Osteoblast (primary cell): ENCODE data around the gene ARHGAP15. TPM values are rescaled to one million over a fixed set of nuclear protein-coding genes. Genes with fewer than 3 reads are reported as not detected.

ENCODE experiments used
- DNase-seq: peaks from one replicate; pipeline ENCODE4 v3.0.0; 2011; ENCODE audit warnings: low spot score, mixed read lengths; ENCODE audit not compliant: insufficient read length; ENCODE audit errors: missing footprints
- H2AFZ ChIP-seq: 2 replicates; pipeline ENCODE4 v1.6.0; 2011; ENCODE audit warnings: mild to moderate bottlenecking, low read length
- H3K27ac ChIP-seq: 2 replicates; pipeline ENCODE4 v1.5.1; 2011; ENCODE audit warnings: mild to moderate bottlenecking, low read depth, low read length, moderate library complexity
- H3K27me3 ChIP-seq: 2 replicates; pipeline ENCODE4 v1.6.0; 2012; ENCODE audit warnings: mild to moderate bottlenecking, control low read depth, inconsistent platforms, low read length, moderate library complexity; ENCODE audit not compliant: insufficient read depth
- H3K36me3 ChIP-seq: 2 replicates; pipeline ENCODE4 v1.5.1; 2011; ENCODE audit warnings: mild to moderate bottlenecking, low read length, control low read depth, moderate library complexity; ENCODE audit not compliant: insufficient read depth
- H3K4me1 ChIP-seq: 2 replicates; pipeline ENCODE4 v1.5.1; 2011; ENCODE audit warnings: mild to moderate bottlenecking, low read length, control low read depth, moderate library complexity; ENCODE audit not compliant: insufficient read depth
- H3K4me2 ChIP-seq: 2 replicates; pipeline ENCODE4 v1.6.0; 2011; ENCODE audit warnings: mild to moderate bottlenecking, low read length; ENCODE audit not compliant: insufficient read depth
- H3K4me3 ChIP-seq: fragments of 200-600 bp; sonication (generic); 3 replicates; pipeline ENCODE4 v1.5.1; 2012; ENCODE audit warnings: mild to moderate bottlenecking, low read length, inconsistent platforms; ENCODE audit not compliant: insufficient read depth
- H3K79me2 ChIP-seq: 2 replicates; pipeline ENCODE4 v1.6.0; 2012; ENCODE audit warnings: mild to moderate bottlenecking, low read length, control low read depth, inconsistent platforms; ENCODE audit not compliant: insufficient read depth
- H3K9me3 ChIP-seq: 2 replicates; pipeline ENCODE4 v1.5.1; 2011; ENCODE audit warnings: low read depth, low read length, control low read depth
- H4K20me1 ChIP-seq: 2 replicates; pipeline ENCODE4 v1.6.0; 2012; ENCODE audit warnings: mild to moderate bottlenecking, low read length, control low read depth; ENCODE audit not compliant: insufficient read depth
- total RNA-seq: library from RNA; depleted of rRNA; stranded (reverse); fragments of >200 nt; gene quantifications from 2 replicates; pipeline ENCODE4 v1.2.3, GENCODE V29; 2012
- TF ChIP-seq, protein P1 (sequence below): IDR thresholded peaks from 2 replicates; pipeline ENCODE4 v1.5.1; 2011; ENCODE audit warnings: mild to moderate bottlenecking, low read depth, low read length, moderate library complexity; ENCODE audit errors: extremely low read depth

Gene ARHGAP15
- total RNA-seq, 1 donor = 2.2 TPM

DNA sequence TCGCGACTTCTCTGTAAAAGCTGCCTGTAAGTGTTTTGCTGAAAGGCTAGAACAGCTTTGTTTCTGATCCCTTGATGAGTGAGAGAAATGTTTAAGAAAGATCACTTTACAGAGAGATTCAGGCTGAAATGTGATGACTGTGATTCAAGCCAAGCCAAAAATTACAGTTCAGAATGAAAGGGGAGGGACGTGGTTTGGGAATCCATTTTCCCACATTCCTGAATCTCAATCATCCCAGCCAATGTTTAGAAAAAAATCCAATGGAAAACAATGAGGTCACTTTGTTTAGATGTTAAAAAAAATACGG lies 416.7 kb downstream of the ARHGAP15 start:
- H3K27me3 ChIP-seq = no peaks in the 10 kb centered on the region
- H2AFZ ChIP-seq = peak overlapping the region; percentile 83
- no peaks in the 10 kb centered on the region for H3K36me3 ChIP-seq
- H3K27ac ChIP-seq = no peak overlapping the region
- H4K20me1 ChIP-seq = no peaks in the 10 kb centered on the region
- peaks cover 12% of the 10 kb centered on the region for H3K4me1 ChIP-seq
- peak; percentile 83 for DNase-seq
- peak overlapping the region; percentile 40 for H3K4me3 ChIP-seq
- TF ChIP-seq, protein P1, sequence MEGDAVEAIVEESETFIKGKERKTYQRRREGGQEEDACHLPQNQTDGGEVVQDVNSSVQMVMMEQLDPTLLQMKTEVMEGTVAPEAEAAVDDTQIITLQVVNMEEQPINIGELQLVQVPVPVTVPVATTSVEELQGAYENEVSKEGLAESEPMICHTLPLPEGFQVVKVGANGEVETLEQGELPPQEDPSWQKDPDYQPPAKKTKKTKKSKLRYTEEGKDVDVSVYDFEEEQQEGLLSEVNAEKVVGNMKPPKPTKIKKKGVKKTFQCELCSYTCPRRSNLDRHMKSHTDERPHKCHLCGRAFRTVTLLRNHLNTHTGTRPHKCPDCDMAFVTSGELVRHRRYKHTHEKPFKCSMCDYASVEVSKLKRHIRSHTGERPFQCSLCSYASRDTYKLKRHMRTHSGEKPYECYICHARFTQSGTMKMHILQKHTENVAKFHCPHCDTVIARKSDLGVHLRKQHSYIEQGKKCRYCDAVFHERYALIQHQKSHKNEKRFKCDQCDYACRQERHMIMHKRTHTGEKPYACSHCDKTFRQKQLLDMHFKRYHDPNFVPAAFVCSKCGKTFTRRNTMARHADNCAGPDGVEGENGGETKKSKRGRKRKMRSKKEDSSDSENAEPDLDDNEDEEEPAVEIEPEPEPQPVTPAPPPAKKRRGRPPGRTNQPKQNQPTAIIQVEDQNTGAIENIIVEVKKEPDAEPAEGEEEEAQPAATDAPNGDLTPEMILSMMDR = no peak
- no peaks in the 10 kb centered on the region for H3K9me3 ChIP-seq
- no peaks in the 10 kb centered on the region for H3K79me2 ChIP-seq
- H3K4me2 ChIP-seq = peak overlapping the region; percentile 68

DNA sequence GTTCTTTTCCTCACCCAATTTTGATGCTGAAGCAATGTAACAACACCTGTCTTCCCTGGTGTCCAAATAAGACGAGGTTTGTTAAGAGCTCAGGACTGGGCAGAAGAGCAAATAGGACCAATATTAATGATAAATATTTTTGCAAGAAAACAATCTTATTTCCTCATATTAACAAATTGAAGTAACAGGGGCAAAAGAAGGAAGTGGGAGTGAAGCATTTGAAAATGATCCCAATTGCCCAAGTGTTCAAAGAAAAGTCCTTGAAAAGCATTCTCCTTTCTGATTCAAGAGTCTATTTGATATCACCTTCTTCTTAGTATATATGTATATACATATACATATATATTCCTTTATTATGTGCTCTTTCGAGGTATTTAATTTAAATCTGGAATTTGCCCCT lies 418.8 kb downstream of the ARHGAP15 start:
- DNase-seq = no peak
- H4K20me1 ChIP-seq = no peaks in the 10 kb centered on the region
- no peak overlapping the region for H3K27ac ChIP-seq
- TF ChIP-seq, protein P1 = no peak
- H3K36me3 ChIP-seq = no peaks in the 10 kb centered on the region
- no peaks in the 10 kb centered on the region for H3K27me3 ChIP-seq
- H3K4me3 ChIP-seq = no peak overlapping the region
- no peaks in the 10 kb centered on the region for H3K9me3 ChIP-seq
- H3K79me2 ChIP-seq = no peaks in the 10 kb centered on the region
- H2AFZ ChIP-seq = no peak overlapping the region
- no peak overlapping the region for H3K4me2 ChIP-seq
- H3K4me1 ChIP-seq = peaks cover 16% of the 10 kb centered on the region

- Histone ChIP-seq H3K4me1 (peaks cover 14% of the 10 kb centered on the region), H3K4me2 (no peak overlapping the region), H3K9me3 (no peaks in the 10 kb centered on the region), H3K27me3 (no peaks in the 10 kb centered on the region), H3K4me3 (no peak overlapping the region), H4K20me1 (no peaks in the 10 kb centered on the region), H2AFZ (no peak overlapping the region), H3K79me2 (no peaks in the 10 kb centered on the region), H3K27ac (no peak overlapping the region), H3K36me3 (no peaks in the 10 kb centered on the region)
- no peak for DNase-seq
- TF ChIP-seq, protein P1 = no peak
These were observed 421.3 kb downstream of the ARHGAP15 start for GRCh38 chr2:143550500-143550899.

DNA sequence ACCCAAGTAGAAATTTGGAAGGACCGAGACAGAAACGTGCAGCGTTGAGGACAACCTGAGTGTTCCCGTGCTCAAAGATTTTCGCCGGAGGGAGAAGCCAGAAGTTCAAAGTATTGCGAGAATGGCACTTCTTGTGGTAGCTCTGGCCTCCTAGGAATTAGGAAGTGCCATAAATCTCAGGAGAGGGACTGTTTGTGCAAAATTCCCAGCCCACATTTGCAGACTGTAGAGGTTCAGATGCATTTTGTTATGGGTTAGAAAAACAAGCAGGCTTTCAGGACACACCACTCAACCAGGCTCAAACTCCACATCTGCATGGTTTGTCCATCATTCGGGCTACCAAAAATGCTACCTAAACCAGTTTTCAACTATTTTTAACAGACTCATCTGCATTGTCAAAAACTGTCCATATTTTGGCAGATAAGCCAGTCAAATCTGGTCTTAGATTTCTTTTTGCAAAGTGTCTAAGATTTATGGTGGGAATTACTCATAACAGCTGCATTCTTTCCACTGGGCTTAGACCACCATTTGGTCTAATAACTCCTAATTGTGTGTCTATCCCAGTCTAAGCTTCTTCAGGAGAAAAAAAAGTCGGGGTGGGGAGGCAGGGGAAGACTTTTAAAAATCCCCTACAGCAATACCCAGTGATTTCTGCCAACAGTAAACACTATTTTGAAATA lies 422.9 kb downstream of the ARHGAP15 start:
- peak overlapping the region; percentile 45 for H2AFZ ChIP-seq
- H3K36me3 ChIP-seq = no peaks in the 10 kb centered on the region
- TF ChIP-seq, protein P1 = no peak
- no peaks in the 10 kb centered on the region for H3K27me3 ChIP-seq
- peak overlapping the region; percentile 4 for H3K4me3 ChIP-seq
- H3K4me2 ChIP-seq = peak overlapping the region; percentile 21
- no peak overlapping the region for H3K27ac ChIP-seq
- no peaks in the 10 kb centered on the region for H3K79me2 ChIP-seq
- H3K4me1 ChIP-seq = peaks cover 5% of the 10 kb centered on the region
- H3K9me3 ChIP-seq = no peaks in the 10 kb centered on the region
- peak; percentile 34 for DNase-seq
- H4K20me1 ChIP-seq = no peaks in the 10 kb centered on the region
